GM18526 (cell line): ENCODE results near the gene ITGA5.

Experiments
- POLR2A ChIP-seq: IDR thresholded peaks from 3 replicates; pipeline ENCODE4 v1.6.1; 2011; ENCODE audit not compliant: insufficient read length; ENCODE audit errors: extremely low read depth

ITGA5 gene

DNA sequence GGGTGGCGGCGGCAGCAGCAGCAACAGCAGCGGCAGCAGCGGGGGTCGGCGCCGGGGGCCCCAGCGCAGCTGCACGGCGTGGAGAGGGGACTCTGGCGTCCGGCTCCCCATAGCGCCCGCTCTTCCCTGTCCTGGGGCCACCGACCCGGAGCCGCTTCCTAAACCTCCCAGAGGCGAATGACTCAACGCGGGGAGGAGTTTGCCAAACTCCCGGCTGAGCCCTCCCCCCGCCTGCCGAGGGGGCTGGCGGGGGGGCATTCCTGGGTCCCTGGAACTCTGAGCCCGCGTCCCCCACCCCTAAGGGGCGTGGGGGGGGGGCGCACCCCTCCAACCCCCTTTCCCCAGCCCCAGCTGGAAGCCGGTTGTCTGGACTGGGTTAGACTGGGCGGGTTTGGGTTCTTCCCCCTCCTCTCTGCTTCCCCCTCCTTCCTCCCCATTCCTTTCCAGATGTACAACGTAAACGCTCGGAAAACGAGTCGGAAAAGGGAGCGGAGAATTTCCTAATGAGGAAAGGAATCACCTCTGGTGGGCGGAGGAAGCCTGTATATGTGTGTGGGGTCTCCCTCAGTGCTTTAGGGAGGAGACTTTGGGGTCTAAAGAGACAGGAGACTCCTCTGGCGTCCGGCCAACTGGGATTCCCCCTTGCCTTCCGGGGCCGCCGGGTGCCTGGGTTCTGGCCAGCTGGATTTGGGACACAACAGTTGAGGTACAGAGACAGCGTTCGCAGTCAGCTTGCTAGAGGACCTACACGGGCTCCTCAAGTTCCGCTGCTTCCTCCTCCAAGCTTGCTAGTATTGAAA is at the start of gene ITGA5:
TSS of gene ITGA5 (minus strand) at position 179 of the 800 bp plus-strand sequence. CDS start at position 111, 68 bp downstream.
- TF ChIP-seq POLR2A: no peak

GRCh38 chr12:54465857-54466523 is 46.9 kb upstream of the ITGA5 start:
- TF ChIP-seq POLR2A: no peak

DNA sequence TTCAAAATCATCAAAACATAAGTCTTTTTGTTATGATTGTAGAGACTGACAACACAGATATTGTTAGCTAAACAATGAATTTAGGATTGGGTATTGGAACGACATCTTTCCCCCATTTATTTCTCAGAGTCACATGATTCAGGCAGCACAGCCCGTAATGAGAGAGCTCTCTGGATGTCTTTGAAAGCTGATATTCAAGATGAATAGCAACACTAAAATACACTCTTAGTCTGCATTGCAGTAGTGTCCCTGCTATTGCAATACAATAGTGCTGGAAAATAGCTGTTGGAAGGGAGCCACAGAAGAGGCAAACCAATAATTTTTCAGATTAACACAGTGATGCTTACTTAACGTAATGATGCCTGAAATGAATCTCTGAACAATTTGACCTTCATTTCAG is 44.4 kb upstream of the ITGA5 start:
- TF ChIP-seq POLR2A: no peak

GRCh38 chr12:54463034-54463433 is 44.0 kb upstream of the ITGA5 start:
- TF ChIP-seq POLR2A: no peak

GRCh38 chr12:54460317-54460923 is 41.4 kb upstream of the ITGA5 start:
- TF ChIP-seq POLR2A: no peak

DNA sequence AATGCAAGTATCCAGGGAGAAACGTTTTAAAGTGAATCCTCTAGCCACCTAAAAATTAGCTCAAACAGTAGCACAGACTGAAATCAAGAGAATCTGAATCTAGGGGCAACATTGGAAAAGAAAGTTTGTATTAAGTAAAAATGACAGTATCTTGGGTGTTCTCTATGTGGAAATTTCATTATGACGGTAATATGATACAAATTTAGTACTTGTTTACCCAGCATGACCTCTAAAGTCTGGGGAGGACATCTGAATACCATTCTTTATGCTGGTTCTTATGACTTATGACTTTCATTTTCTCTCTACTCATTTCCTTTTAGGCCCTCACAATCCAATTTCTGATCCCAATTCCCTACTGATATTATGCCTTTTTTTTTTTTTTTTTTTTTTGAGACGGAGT is 40.3 kb upstream of the ITGA5 start:
- no peak for TF ChIP-seq POLR2A

- TF ChIP-seq POLR2A: no peak
These were observed 36.8 kb upstream of the ITGA5 start for GRCh38 chr12:54455760-54456469.

GRCh38 chr12:54452628-54453027 is 33.6 kb upstream of the ITGA5 start:
- TF ChIP-seq POLR2A: no peak

DNA sequence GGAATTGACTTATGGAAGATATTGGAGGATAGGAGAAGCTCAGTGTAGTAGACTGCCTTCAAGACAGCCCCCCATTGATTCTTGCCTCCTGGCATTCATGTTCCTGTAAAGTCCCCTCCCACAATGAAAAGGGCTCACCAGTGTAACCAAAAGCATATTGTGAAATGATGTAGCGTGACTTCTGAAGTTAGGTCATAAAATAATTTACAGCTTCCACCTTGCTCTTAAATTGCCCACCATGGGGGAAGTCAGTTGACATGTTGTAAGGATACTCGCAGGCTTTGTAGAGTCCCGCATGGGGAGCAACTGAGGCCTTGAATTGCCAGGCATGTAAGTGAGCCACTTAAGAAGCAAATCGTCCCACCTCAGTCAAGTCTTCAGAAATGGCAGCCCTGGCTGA is 29.3 kb upstream of the ITGA5 start:
- TF ChIP-seq POLR2A: no peak

GRCh38 chr12:54447917-54448316 is 28.9 kb upstream of the ITGA5 start:
- no peak for TF ChIP-seq POLR2A

GRCh38 chr12:54444206-54444605 is 25.1 kb upstream of the ITGA5 start:
- no peak for TF ChIP-seq POLR2A

DNA sequence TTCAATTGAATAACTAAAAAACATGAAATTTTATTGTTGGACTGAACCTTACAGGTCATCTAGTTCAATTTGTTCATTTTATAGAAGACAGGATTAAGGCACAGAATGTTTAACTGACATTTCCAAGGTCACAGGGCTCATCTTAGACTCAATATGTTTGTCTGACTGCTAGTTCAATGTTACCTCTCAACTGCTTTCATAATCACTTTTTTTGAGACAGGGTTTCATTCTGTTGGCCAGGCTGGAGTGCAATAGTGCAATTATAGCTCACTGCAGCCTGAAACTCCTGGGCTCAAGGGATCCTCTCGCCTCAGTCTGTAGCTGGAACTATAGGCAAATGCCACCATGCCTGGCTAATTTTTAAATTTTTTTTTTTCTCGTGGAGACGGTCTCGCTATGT is 24.4 kb upstream of the ITGA5 start:
- no peak for TF ChIP-seq POLR2A

DNA sequence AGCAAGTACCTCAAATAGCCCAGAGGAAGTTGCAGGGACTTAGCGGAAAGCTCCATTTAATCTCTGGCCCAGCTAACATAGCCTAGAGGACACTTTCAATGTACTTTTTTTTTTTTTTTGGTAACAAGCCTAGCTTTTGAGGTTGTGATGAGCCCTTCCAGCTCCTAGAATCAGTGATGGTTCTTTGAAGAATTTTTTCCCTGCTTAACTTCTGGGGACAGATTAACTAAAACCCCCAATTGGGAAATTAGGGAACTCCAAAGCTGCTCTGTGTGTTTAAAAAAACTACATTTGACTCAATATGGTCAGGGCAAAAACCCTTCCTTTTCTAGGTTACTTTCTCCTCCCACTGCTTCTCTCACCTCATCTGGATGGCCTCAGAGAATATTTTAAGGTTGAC is 23.9 kb upstream of the ITGA5 start:
- TF ChIP-seq POLR2A: no peak

DNA sequence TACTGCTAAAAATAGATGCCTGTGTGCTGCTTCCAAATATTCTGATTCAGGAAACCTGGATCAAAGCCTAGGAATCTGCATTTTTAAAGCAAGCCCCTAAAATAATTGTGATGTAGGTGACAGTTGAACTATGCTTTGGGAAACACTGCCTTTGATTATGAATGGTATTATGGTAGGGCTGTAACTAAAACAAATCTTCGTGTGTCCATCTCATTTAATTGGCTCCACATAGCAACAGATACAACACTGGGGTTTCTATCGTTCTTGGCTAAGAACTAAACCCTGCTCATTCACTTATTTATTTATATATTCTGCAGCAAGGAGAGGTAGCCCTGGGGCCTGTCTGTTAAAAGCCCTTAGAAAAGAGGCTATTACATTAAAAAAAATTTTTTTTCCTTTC is 23.0 kb upstream of the ITGA5 start:
- no peak for TF ChIP-seq POLR2A

DNA sequence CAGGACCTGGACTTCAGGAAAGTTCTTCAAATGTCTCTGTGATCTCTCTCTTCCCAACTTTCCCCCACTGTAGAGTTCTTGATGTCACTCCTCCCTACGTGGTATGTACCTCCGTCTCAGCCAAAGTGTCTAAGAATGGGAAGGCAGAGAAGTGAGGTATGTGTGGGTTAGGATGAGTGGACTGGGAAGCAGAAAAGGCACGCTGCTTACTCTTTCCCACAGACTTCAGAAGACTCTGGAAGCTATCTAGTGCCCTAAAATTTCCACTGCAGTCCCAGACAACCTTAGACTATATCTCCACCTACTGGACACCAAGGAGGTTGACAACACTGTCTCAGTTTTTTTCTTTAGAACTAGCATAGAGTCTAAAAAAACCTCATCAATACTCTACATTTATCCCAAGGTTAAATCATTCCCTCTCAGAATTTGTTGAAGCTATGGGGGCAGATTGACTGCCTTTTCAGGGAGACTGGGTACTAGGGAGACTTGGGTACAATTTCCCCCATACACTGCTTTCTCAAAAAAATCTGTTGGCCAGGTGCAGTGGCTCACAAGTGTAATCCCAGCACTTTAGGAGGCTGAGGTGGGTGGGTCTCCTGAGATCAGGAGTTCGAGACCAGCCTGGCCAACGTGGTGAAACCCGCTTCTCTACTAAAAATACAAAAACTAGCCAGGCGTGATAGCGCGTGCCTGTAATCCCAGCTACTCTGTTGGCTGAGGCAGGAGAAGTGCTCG is 20.6 kb upstream of the ITGA5 start:
- TF ChIP-seq POLR2A: no peak

DNA sequence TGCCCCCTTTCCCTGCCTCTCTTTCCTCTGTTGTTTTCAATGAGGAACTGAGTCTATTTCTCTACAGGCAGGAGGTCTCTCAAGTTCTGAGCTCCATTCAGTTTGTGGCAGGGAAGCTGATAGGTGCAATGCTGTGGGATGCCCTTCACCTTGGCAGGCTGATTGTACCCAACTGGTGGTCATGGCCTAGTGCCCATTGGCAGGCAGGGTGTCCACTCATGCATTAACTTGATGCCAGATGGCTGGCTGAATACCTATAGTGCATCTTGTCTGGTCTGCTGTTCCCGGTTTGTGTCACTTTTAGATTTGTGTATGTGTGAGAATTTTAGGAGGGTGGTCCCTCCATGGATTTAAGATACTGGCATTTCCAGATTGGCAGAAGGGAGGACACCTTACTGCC is 20.0 kb upstream of the ITGA5 start:
- TF ChIP-seq POLR2A: no peak

DNA sequence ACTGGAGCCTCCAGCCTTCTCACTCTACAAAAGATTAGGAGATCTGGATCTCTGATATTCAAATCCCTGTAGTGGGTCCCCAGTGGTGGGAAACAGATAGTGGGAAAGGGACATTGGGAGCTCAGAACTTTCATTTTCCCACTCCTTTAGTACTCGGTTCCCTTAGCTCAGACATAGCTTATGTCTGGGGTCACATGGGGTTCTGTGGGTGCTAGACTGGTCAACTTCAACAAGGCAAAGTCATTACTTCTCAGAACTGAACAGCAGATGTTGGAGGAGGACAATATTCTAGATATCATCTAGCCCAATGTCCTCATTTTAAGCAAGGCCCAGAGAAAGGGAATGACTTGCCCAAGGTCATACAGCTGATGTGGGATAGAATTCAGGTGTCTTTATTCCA is 19.5 kb upstream of the ITGA5 start:
- TF ChIP-seq POLR2A: no peak
